WTC11 (cell line): ENCODE measurements around the gene PRKN. TPM values are rescaled to one million over a fixed set of nuclear protein-coding genes. Genes with fewer than 3 reads are reported as not detected.

Source experiments
- ATAC-seq: fragments of 200-7000 bp; cut with Tn5 transposase; 2 replicates; pipeline ENCODE4 v1.10.0; 2021; ENCODE audit warnings: mild to moderate bottlenecking, moderate library complexity
- CTCF ChIA-PET: fragments of 300-600 bp; sonication (Branson Sonifier 250); formaldehyde crosslinking; loops from one replicate; lab custom pipeline; 2021; ENCODE audit warnings: antibody characterized with exemption; lab: Charles Lee
- POLR2A ChIA-PET: fragments of 350-600 bp; sonication (Branson Sonifier 250); formaldehyde crosslinking; loops from one replicate; lab custom pipeline; 2021; ENCODE audit warnings: antibody characterized with exemption; lab: Charles Lee
- DNase-seq: peaks from one replicate; pipeline ENCODE4 v3.0.0; 2021; ENCODE audit warnings: low spot score
- H3K27ac Mint-ChIP-seq: 2 replicates; pipeline ENCODE4 v1.8.0; 2021; ENCODE audit warnings: mixed read lengths
- H3K27me3 Mint-ChIP-seq: 2 replicates; pipeline ENCODE4 v1.8.0; 2021; ENCODE audit warnings: low read depth, mild to moderate bottlenecking, moderate library complexity, mixed read lengths
- H3K36me3 Mint-ChIP-seq: 2 replicates; pipeline ENCODE4 v1.8.0; 2021; ENCODE audit warnings: mixed read lengths
- H3K4me1 Mint-ChIP-seq: 2 replicates; pipeline ENCODE4 v1.8.0; 2022; ENCODE audit warnings: mixed read lengths
- H3K4me3 Mint-ChIP-seq: 2 replicates; pipeline ENCODE4 v1.8.0; 2021; ENCODE audit warnings: mild to moderate bottlenecking, moderate library complexity, mixed read lengths
- H3K9me3 Mint-ChIP-seq: 2 replicates; pipeline ENCODE4 v1.8.0; 2021; ENCODE audit warnings: mixed read lengths
- AFF4 ChIP-seq: sonication (generic); formaldehyde crosslinking; IDR thresholded peaks from 2 replicates; pipeline ENCODE4 v1.8.1; 2023; ENCODE audit warnings: mild to moderate bottlenecking, missing genetic modification reagents, borderline replicate concordance
- ATF2 ChIP-seq: sonication (generic); formaldehyde crosslinking; IDR thresholded peaks from 2 replicates; pipeline ENCODE4 v1.8.1; 2022; ENCODE audit warnings: low read depth, missing genetic modification reagents, borderline replicate concordance
- CBFB ChIP-seq: sonication (generic); formaldehyde crosslinking; IDR thresholded peaks from 2 replicates; pipeline ENCODE4 v1.8.1; 2022; ENCODE audit warnings: mild to moderate bottlenecking, low read depth, missing genetic modification reagents
- CREB1 ChIP-seq: sonication (generic); formaldehyde crosslinking; IDR thresholded peaks from 2 replicates; pipeline ENCODE4 v1.8.0; 2023; ENCODE audit warnings: mild to moderate bottlenecking, missing genetic modification reagents
- ELF4 ChIP-seq: sonication (generic); formaldehyde crosslinking; IDR thresholded peaks from 2 replicates; pipeline ENCODE4 v1.8.1; 2022; ENCODE audit warnings: low read depth, mild to moderate bottlenecking, moderate library complexity, missing genetic modification reagents
- FOXP1 ChIP-seq: sonication (generic); formaldehyde crosslinking; IDR thresholded peaks from 2 replicates; pipeline ENCODE4 v1.8.0; 2022; ENCODE audit warnings: missing genetic modification reagents, mild to moderate bottlenecking, moderate library complexity, borderline replicate concordance
- GRHL2 ChIP-seq: fragments of 250-450 bp; sonication (Bioruptor Pico); IDR thresholded peaks from 2 replicates; pipeline ENCODE4 v1.8.0; 2022; ENCODE audit warnings: mild to moderate bottlenecking, moderate library complexity; ENCODE audit not compliant: insufficient replicate concordance, severe bottlenecking
- MYBL2 ChIP-seq: sonication (generic); formaldehyde crosslinking; IDR thresholded peaks from 2 replicates; pipeline ENCODE4 v1.8.1; 2023; ENCODE audit warnings: mild to moderate bottlenecking, moderate library complexity, missing genetic modification reagents
- PRDM15 ChIP-seq: sonication (generic); formaldehyde crosslinking; IDR thresholded peaks from 2 replicates; pipeline ENCODE4 v1.8.0; 2022; ENCODE audit warnings: missing genetic modification reagents
- TCF7 ChIP-seq: sonication (generic); formaldehyde crosslinking; IDR thresholded peaks from 2 replicates; pipeline ENCODE4 v1.8.0; 2022; ENCODE audit warnings: mild to moderate bottlenecking, low read depth, missing genetic modification reagents, moderate library complexity
- ZBTB21 ChIP-seq: sonication (generic); formaldehyde crosslinking; IDR thresholded peaks from 2 replicates; pipeline ENCODE4 v1.8.1; 2023; ENCODE audit warnings: mild to moderate bottlenecking, missing genetic modification reagents, borderline replicate concordance
- ZNF121 ChIP-seq: sonication (generic); formaldehyde crosslinking; IDR thresholded peaks from 2 replicates; pipeline ENCODE4 v1.8.0; 2023; ENCODE audit warnings: missing genetic modification reagents
- ZNF219 ChIP-seq: sonication (generic); formaldehyde crosslinking; IDR thresholded peaks from 2 replicates; pipeline ENCODE4 v1.8.0; 2023; ENCODE audit warnings: missing genetic modification reagents, mild to moderate bottlenecking, borderline replicate concordance
- ZNF396 ChIP-seq: fragments of 250-450 bp; sonication (Bioruptor Pico); IDR thresholded peaks from 2 replicates; pipeline ENCODE4 v1.8.0; 2021; ENCODE audit warnings: mild to moderate bottlenecking, moderate library complexity, borderline replicate concordance
- ZNF671 ChIP-seq: fragments of 250-450 bp; sonication (Bioruptor Pico); IDR thresholded peaks from 2 replicates; pipeline ENCODE4 v1.8.0; 2021; ENCODE audit warnings: mild to moderate bottlenecking
- total RNA-seq: library from RNA; stranded (reverse); gene quantifications from 3 replicates; pipeline ENCODE4 v1.2.3, GENCODE V29; 2021
- TF ChIP-seq, protein P1 (sequence below): sonication (generic); formaldehyde crosslinking; IDR thresholded peaks from 2 replicates; pipeline ENCODE4 v1.8.1; 2023; ENCODE audit warnings: mild to moderate bottlenecking, missing genetic modification reagents, moderate library complexity
- TF ChIP-seq, protein P2 (sequence below): sonication (generic); formaldehyde crosslinking; IDR thresholded peaks from 2 replicates; pipeline ENCODE4 v1.8.1; 2022; ENCODE audit warnings: mild to moderate bottlenecking, missing genetic modification reagents, moderate library complexity, borderline replicate concordance
- TF ChIP-seq, protein P3 (sequence below): sonication (generic); formaldehyde crosslinking; IDR thresholded peaks from 2 replicates; pipeline ENCODE4 v1.8.1; 2022; ENCODE audit warnings: low read depth, mild to moderate bottlenecking, moderate library complexity, missing genetic modification reagents, borderline replicate concordance
- TF ChIP-seq, protein P4 (sequence below): sonication (generic); formaldehyde crosslinking; conservative IDR thresholded peaks from 2 replicates; pipeline ENCODE4 v1.8.1; 2023; ENCODE audit warnings: mild to moderate bottlenecking, low read depth, missing genetic modification reagents, moderate library complexity

Gene PRKN
- total RNA-seq, 1 experiment from 2014 or later: 0.59 TPM

DNA sequence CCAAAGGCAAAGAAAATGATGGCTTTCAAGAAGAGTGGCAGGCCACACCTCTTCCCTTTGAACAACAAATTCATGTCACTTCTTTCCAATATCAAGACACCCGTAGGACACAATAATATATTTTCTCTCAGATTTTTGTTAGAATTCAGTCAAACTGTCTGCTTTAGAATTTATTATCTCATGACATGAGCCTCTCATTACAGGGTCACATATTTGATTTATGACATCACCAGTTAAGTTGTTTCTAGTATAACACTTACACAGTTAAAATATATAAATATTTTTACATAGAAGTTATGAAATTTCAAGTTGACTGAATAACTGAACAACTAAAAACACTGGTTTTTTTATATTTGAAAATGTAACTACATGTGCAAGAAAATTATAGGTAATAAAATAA is 1133.2 kb downstream of the PRKN start (continued):
- no peak for TF ChIP-seq MYBL2 (CRISPR knock-in tag)
- no peak for TF ChIP-seq CBFB (CRISPR knock-in tag)

GRCh38 chr6:161590961-161591627 is 1136.5 kb downstream of the PRKN start:
- ChIA-PET POLR2A (no interaction called here), CTCF (no interaction called here)
- H3K27ac Mint-ChIP-seq: no peak overlapping the region
- DNase-seq: no peak
- no peak overlapping the region for H3K4me3 Mint-ChIP-seq
- no peaks in the 10 kb centered on the region for H3K27me3 Mint-ChIP-seq
- no peak for ATAC-seq
- no peaks in the 10 kb centered on the region for H3K36me3 Mint-ChIP-seq
- H3K4me1 Mint-ChIP-seq: 0 out of 2 replicates have a peak, but pooled peaks cover 3% of the 10 kb centered on the region
- no peaks in the 10 kb centered on the region for H3K9me3 Mint-ChIP-seq
- TF ChIP-seq ELF4 (no peak), FOXP1 (CRISPR knock-in tag) (no peak), ZNF671 (CRISPR knock-in tag) (no peak), ZNF219 (CRISPR knock-in tag) (no peak), ATF2 (CRISPR knock-in tag) (no peak), CREB1 (CRISPR knock-in tag) (no peak), TCF7 (CRISPR knock-in tag) (no peak), PRDM15 (no peak), GRHL2 (CRISPR knock-in tag) (no peak), ZBTB21 (CRISPR knock-in tag) (no peak), ZNF396 (CRISPR knock-in tag) (no peak), AFF4 (CRISPR knock-in tag) (no peak), ZNF121 (CRISPR knock-in tag) (no peak)
- TF ChIP-seq, protein P1, sequence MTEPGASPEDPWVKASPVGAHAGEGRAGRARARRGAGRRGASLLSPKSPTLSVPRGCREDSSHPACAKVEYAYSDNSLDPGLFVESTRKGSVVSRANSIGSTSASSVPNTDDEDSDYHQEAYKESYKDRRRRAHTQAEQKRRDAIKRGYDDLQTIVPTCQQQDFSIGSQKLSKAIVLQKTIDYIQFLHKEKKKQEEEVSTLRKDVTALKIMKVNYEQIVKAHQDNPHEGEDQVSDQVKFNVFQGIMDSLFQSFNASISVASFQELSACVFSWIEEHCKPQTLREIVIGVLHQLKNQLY (CRISPR knock-in tag): no peak
- TF ChIP-seq, protein P2, sequence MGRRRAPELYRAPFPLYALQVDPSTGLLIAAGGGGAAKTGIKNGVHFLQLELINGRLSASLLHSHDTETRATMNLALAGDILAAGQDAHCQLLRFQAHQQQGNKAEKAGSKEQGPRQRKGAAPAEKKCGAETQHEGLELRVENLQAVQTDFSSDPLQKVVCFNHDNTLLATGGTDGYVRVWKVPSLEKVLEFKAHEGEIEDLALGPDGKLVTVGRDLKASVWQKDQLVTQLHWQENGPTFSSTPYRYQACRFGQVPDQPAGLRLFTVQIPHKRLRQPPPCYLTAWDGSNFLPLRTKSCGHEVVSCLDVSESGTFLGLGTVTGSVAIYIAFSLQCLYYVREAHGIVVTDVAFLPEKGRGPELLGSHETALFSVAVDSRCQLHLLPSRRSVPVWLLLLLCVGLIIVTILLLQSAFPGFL: no peak
- TF ChIP-seq, protein P3, sequence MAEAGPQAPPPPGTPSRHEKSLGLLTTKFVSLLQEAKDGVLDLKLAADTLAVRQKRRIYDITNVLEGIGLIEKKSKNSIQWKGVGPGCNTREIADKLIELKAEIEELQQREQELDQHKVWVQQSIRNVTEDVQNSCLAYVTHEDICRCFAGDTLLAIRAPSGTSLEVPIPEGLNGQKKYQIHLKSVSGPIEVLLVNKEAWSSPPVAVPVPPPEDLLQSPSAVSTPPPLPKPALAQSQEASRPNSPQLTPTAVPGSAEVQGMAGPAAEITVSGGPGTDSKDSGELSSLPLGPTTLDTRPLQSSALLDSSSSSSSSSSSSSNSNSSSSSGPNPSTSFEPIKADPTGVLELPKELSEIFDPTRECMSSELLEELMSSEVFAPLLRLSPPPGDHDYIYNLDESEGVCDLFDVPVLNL (CRISPR knock-in tag): no peak
- TF ChIP-seq, protein P4, sequence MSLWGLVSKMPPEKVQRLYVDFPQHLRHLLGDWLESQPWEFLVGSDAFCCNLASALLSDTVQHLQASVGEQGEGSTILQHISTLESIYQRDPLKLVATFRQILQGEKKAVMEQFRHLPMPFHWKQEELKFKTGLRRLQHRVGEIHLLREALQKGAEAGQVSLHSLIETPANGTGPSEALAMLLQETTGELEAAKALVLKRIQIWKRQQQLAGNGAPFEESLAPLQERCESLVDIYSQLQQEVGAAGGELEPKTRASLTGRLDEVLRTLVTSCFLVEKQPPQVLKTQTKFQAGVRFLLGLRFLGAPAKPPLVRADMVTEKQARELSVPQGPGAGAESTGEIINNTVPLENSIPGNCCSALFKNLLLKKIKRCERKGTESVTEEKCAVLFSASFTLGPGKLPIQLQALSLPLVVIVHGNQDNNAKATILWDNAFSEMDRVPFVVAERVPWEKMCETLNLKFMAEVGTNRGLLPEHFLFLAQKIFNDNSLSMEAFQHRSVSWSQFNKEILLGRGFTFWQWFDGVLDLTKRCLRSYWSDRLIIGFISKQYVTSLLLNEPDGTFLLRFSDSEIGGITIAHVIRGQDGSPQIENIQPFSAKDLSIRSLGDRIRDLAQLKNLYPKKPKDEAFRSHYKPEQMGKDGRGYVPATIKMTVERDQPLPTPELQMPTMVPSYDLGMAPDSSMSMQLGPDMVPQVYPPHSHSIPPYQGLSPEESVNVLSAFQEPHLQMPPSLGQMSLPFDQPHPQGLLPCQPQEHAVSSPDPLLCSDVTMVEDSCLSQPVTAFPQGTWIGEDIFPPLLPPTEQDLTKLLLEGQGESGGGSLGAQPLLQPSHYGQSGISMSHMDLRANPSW (CRISPR knock-in tag): no peak
